Loucy (cell line): ENCODE results near the gene ARMCX5.

ENCODE experiments used
- EZH2phosphoT487 ChIP-seq: fragments of 200-600 bp; IDR thresholded peaks from 2 replicates; pipeline ENCODE4 v1.6.1; 2018; ENCODE audit warnings: antibody characterized with exemption, mild to moderate bottlenecking, moderate library complexity, borderline replicate concordance
- TF ChIP-seq, protein P1 (sequence below): fragments of 200-600 bp; sonication (generic); conservative IDR thresholded peaks from 2 replicates; pipeline ENCODE4 v1.5.1; 2014; ENCODE audit warnings: mild to moderate bottlenecking, antibody characterized with exemption, low read length

DNA sequence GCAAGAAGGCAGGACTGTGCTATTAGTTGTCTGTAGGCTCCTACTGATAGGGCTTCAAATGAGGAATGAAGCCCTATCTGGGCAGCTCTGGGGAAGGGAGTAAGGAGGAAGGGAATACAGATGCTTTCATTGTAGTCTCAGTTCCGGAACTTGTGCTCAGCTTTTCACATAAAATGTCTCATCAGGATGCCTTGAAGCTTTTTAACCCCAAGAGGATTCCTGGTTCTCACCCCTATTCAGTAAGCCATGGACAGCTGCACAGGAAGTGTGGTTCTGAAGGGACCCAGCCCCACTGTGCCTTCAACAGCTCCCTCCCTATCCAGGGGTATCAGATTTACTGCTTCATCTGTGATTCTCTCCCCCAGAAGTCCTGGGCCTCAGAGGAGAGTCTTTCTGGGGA lies 5.0 kb downstream of the ARMCX5 start:
- TF ChIP-seq, protein P1, sequence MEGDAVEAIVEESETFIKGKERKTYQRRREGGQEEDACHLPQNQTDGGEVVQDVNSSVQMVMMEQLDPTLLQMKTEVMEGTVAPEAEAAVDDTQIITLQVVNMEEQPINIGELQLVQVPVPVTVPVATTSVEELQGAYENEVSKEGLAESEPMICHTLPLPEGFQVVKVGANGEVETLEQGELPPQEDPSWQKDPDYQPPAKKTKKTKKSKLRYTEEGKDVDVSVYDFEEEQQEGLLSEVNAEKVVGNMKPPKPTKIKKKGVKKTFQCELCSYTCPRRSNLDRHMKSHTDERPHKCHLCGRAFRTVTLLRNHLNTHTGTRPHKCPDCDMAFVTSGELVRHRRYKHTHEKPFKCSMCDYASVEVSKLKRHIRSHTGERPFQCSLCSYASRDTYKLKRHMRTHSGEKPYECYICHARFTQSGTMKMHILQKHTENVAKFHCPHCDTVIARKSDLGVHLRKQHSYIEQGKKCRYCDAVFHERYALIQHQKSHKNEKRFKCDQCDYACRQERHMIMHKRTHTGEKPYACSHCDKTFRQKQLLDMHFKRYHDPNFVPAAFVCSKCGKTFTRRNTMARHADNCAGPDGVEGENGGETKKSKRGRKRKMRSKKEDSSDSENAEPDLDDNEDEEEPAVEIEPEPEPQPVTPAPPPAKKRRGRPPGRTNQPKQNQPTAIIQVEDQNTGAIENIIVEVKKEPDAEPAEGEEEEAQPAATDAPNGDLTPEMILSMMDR, result no peak
- TF ChIP-seq EZH2phosphoT487, result no peak
